ENCODE data around the gene NOS1AP. TPM values are rescaled to one million over a fixed set of nuclear protein-coding genes. Genes with fewer than 3 reads are reported as not detected.
A peak's percentile ranks its signal among the peaks of the same experiment; 100 is the strongest.

Gene NOS1AP
- total and polyA plus RNA-seq, 9 of the 15 experiments (the other 6 are each of a cell fraction or from before 2014, with no cell fraction given), result 0.07 to 1.5 (median 0.22) TPM

- TF ChIP-seq NCOA1 (IDR thresholded peaks at IDR 0.05; ENCODE audit: low read depth) (peak; percentile 35; the same call in 1 of the 2 replicates), MTA2 (IDR thresholded peaks at IDR 0.05; ENCODE audit: low read depth) (peak; percentile 48; the same call in 1 of the 2 replicates), CTCFL (IDR thresholded peaks at IDR 0.05; ENCODE audit: borderline replicate concordance, insufficient read depth, low read depth, low read length, poor library complexity, severe bottlenecking) (peak; percentile 18), ZNF785 (CRISPR knock-in tag; IDR thresholded peaks at IDR 0.05) (no peak), E2F8 (IDR thresholded peaks at IDR 0.05; ENCODE audit: low read depth, partially characterized antibody) (peak; percentile 58), TSHZ1 (CRISPR knock-in tag; IDR thresholded peaks at IDR 0.05) (no peak), CCAR2 (IDR thresholded peaks at IDR 0.05; ENCODE audit: low read depth, low read length) (no peak), ZNF780A (CRISPR knock-in tag; IDR thresholded peaks at IDR 0.05) (no peak), ZNF12 (CRISPR knock-in tag; IDR thresholded peaks at IDR 0.05) (no peak), SP1 (CRISPR knock-in tag; IDR thresholded peaks at IDR 0.05) (0 out of 2 replicates have a peak, but pooled peaks have one; percentile 49), HEY1 (CRISPR knock-in tag; IDR thresholded peaks at IDR 0.05; ENCODE audit: borderline replicate concordance) (no peak), ZHX1 (conservative IDR thresholded peaks at IDR 0.05; ENCODE audit: low read length) (no peak), MEIS2 (IDR thresholded peaks at IDR 0.05; ENCODE audit: partially characterized antibody) (peak; percentile 19), POLR2A (conservative IDR thresholded peaks at IDR 0.05) (no peak), ZNF511 (CRISPR knock-in tag; IDR thresholded peaks at IDR 0.05) (no peak), RUNX1 (IDR thresholded peaks at IDR 0.05; ENCODE audit: low read depth) (no peak), KLF1 (tag; IDR thresholded peaks at IDR 0.05) (no peak), ZNF174 (CRISPR knock-in tag; IDR thresholded peaks at IDR 0.05) (no peak)
Observed at GRCh38 chr1:162397039-162397448, 327.6 kb downstream of the NOS1AP start (continued).
